GM19324 (cell line): ENCODE measurements around the gene AFTPH.

ENCODE experiments used
- ATAC-seq: cut with Tn5 transposase; IDR thresholded peaks from one replicate; pipeline ENCODE4 v1.9.1; 2021; ENCODE audit warnings: mild to moderate bottlenecking, moderate library complexity; ENCODE audit not compliant: unreplicated experiment, low FRiP score

AFTPH gene

DNA sequence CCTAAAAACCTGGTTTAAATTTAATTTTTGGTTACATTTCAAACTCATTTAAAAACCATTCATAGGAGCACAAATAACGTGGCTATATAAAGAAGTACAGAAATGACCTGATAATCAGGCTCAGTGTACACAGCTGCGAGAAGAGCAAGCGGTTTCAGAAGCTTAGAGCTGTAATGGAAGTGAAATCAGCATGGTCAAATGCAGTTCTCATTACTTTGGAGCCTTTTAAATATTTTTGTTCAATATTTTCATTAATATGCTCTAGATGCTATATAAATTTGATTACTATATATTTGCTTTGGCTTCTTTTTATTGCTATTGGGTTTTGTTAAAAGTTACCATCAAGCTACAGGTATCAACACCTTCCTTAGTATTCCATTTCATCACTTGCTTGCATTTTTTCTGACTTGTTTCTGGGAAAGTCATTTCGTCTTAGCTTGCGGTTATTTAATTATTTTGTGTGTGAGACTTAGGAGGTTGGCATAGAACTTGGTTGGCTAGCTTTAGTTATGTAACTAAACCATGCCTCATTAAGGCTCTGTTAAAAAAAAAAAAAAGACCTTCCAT is 58.7 kb downstream of the AFTPH start:
- peak; percentile 70 for ATAC-seq

DNA sequence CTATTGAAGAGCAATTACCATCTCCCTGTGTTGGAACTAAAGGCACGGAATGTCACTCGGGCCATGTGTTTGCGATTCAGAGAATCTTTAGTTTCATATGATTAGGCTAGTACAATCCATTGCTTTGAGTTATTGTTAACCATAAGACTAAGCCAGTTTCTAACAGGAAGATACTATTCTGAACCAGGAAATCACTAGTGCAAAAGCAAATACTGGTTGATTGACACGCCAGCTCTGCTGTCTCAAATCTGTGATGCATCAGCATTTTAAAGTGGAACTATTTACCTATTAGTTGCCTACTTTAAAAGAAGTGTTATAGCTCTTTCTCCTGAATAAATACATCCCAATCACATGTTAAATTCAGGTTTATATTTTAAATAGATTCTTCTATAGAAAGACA is 61.9 kb downstream of the AFTPH start:
- no peak for ATAC-seq

DNA sequence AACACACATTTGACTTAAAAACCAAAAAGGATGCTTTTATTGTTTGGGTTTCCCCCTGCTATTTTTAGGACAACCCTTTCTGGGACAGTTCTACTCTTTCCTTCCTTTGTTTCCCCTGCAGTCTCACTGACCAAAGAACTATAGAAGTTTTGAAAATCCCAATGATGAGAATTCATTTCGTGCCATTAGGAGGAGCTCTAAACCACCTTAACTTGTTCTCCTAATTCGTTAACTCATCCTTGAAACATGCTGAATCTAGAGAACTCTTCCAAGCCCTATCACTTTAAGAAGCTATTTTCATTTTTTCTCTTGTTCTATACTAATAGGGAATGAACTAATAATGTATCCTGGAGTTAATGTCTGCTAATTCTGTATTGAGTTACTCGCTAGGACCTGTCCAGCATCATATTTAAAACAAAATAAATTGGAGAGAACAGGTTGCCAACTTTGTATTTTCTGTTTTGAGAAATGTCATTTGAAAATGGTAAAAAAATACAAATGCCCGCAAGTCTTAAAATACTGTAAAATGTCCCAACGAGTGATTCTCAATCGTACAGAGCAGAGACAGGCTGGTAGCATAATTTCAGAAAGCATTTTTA is 62.9 kb downstream of the AFTPH start:
- ATAC-seq, result no peak

DNA sequence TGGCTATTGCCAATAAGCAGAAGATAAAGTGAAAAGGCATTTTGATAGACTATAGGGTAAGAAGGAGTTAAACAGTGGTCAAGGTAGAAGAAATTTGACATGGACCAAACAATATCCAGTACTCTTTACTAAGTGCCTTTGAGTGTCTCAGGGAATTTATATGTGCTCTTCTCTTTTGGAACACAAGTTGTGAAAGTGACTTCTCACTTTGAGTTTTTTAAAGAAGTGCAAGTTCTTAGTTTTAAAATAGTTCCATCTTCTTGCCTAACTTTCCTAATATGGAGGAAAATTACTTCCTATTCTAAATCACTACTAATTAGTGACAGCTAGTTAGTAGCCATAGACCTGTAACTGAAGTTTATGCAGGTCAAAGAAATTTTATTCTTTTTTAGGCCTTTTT is 63.4 kb downstream of the AFTPH start:
- no peak for ATAC-seq

DNA sequence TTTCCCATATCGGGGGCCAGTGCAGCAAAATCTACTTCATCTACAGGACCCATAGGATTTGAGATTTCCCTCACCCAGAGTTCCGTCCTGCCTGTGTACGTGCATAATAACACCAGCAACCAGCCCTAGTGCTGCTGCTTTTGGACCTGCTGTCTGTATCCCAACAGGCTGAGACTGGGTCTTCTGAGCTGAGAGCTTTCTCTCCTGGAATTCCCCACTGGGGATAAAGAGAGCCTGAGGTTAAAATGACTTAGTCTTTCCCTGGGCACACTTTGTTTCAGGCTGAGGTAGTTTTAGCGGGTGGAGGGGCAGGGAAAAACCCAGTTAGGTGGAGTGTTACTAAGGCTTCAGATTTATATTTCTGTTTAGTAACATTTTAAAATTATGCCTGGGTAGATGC is 67.1 kb downstream of the AFTPH start:
- no peak for ATAC-seq

DNA sequence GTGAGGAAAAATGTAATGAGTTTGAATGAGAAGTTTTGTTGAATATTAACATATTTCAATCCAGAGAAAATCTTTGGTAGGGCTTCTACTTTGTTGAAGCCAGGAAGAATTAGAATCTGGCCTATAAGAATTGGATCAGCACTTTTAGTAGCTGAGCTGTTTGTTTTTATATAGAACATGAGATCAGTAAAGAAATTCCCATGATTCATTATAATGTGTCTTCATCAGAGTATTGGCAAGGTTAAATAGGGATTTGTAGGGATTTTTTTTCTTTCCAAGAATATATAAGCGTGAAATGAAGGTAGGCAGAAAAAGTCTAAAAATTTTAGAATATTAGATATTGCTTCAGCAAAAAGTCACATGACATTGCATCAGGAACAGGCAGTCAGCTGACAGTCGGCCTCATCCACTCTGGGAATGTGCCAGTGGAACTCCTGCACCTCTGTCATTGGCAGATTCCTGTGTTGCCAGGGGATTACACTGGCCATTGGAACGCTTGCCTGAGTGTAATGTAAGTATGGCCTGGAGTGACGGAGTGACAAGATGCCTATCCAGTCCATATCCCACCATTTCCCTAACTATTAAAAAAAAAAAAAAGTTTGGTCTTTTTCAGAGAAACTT is 69.0 kb downstream of the AFTPH start:
- ATAC-seq, result no peak

DNA sequence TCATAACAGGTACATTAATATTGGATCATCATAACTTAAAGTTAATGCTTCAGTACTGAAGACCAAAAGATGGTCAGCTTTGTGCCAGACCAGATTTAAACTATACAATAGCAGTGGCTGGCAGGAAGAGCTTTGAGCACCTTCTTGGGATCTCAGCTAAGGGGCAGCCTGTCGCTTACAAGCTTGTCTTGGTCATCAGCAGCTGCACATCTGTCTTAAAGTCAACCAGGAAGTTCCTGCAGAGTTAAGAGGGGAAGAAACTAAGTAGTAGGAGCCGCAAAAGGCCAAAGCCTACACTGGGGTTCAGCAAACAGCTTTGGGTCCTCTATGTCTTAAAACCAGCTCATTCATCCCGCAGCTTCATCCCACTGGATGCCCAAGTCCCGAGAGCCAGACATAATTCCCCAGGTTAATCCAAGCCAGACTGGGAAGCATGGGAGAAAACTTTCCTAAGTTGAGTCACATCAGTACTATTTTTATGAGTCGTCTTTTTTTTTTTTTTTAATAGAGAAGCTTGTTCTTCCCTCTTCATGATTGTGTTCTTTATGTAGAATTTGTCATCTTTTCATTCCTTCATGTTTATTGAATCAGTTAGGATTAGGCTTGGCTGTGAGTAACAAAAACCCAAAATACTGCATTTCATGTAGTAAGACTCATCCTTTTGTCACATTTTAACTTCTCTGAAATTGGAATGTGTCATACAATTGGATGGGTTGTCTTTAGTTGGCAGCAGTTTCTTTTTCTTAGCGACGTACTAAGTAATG is 70.3 kb downstream of the AFTPH start:
- no peak for ATAC-seq

DNA sequence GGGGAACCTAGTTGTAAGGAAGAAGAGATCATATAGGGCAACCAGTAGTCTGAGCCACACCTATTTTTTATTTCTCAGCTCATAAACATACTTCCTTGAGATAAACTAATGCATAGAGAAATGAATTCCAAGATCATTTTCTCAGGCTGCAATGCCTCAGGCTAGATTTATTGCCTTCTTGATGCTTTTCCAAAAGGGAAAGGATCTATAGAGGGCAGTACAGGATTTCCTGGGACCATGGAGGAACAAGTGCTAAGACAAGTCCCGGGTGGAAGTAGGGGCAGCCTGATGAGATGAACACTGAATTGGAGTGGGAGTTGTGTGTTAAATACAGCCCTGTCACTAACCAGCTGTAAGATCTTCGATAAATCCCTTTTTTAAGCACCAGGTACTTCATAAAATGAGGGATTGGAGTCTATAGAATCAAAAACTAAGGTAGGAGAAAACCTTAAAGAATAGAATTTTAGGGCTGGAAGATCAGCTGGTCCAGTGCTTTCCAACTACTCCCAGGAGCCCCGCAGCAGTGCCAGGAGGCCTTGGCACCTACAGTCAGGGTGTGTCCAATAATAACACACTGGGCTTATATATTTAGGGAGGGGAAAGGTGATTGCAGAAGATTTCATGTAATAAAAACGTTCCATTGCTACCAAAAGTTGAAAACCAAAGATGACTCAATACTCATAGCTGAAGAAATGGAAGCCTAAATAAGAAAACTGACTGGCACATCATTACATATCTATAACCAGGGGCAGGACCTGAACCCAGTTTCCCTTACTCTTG is 71.5 kb downstream of the AFTPH start:
- no peak for ATAC-seq

DNA sequence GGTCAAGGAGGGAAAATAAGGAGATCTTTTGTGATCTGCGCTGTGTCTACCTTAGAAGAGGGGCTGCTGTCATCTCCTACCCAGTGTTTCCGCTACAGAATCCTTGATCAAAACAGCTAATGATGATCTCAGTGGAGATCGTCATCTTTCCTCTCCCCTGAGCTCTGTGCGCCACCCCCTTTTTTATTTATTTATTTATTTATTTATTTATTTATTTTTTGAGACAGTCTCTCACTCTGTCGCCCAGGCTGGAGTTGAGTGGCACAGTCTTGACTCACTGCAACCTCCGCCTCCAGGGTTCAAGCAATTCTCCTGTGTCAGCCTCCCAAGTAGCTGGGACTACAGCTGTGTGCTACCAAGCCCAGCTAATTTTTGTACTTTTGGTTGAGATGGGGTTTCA is 74.1 kb downstream of the AFTPH start:
- no peak for ATAC-seq

DNA sequence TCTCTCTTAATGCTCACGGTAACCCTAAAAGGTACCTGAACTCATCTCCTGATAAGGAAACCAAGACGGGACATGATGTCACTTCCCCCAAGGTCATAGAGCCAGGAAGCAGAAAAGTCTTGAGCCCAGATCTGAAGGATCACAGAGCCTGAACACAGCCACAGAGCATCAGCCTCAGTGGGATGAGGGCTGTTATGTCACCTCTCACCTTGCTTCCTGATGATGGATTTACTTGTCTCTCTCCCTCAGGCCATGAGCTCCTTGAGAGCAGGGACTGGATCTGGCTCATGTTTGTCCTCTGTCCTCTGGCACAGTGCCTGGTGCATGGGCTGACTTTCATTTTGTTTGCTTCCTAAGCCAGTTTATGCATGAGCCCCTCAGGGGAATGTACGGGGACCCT is 75.3 kb downstream of the AFTPH start:
- ATAC-seq, result no peak

DNA sequence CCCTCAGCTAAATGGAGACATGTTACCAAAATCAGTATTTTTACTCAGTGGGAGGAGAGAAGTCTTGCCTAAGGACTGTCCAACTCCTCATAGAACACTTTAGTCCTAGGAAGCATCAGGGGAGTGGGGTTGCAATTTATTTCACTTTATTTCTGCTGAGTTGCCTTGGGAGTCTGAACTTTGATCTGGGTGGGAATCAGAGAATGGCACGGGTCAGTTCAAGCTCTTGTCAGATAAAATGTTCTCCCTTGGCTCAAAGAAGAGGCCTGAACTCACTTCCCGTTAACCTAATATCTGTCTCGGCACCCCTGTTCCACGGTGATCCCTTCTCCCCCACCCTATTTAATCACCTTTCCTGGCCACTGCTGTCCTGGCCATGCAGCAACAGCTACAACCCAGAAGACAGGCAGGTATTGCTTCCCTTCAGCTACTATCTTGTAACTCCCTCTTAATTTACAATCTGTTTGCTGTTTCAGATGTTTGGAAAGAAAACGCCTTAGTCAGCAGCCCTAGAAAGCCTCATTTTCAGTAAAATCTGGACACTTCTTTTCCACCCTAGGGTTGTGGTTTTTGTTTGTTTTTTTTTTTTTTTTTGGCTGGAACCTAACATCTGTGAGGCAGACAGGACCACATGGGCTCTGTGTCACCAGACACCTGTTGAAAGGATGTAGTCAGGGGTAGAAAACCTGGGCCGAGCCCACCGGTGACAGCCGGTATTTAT is 77.1 kb downstream of the AFTPH start:
- ATAC-seq, result no peak

DNA sequence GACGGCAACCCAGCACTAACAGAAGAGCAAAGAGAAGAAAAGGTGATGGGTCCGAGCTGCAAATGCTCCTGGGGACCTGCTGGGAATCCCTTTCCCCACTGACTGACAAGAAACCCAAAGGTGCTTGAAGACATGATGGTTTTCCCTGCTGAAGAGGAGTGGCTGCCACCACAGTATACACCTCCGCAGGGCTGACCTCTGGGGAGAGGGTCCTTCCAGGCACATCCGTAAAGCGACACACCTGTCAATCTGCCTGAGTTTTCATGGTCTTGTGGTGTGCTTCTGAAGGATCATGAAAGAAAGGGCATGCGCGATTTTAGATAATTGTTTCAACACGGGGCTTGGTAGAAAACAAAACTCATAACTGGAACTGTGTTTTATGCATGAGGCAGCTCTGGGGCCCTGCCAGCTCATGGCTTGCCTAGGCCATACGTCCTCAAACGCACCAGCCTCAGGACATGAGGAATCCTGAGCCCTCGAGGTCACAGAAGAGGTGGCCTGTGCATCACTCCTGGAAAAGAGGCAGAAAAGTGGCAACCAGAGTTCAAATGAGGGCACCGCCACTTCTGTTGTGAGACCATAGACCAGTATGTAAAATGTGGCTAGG is 77.8 kb downstream of the AFTPH start:
- no peak for ATAC-seq

DNA sequence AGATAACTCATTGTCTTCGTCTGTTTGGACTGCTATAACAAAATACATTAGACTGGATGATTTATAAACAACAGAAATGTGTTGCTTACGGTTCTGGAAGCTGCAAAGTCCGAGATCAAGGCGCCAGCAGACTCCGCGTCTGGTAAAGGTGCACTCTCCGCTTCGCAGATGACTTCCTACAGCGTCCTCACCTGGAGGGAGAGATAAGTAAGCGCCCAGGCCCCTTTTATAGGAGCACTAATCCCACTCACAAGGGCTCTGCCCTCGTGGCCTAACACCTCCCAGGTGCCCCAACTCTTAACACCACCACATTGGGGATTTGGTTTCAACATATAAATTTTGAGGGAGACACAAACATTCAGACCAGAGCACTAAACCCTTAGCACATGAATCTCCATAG is 78.3 kb downstream of the AFTPH start:
- no peak for ATAC-seq

DNA sequence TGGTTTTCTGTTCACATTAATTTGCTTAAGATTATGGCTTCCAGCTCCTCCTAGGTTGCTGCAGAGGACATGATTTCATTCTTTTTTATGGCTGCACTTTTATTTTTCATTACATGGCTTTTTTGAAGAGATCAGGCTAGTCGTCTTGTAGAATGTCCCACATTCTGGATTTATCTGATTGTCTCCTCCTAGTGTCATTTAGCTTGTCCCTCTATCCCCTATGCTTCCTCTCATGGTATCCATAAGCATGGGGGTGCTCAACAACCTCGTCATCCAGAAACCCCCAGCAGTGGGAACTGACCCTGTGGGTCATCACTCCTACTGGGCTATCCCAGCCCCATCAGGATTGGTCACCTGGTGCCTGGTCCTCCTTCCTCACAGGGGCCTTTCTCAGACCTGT is 80.0 kb downstream of the AFTPH start:
- no peak for ATAC-seq

DNA sequence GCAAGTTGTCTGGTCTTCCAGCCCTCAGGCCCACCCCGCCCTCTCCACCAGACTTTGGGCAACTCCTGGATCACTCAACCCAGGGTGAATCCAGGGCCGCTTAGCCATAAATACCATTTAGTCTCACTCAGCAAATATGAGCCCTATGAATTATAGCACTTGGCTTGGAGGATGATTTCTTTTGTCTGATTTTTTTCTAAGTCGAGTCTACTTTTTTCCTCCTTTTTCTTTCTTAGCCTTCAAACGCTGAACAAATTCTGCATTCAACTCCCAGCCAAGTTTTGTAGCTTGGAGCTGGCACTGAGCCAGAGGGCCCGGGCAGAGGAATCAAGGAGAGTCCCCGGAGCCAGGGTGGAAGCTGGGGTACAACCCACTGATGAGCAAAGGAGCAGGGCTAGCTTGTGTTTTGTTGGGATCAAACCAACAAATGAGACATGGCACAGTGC is 80.9 kb downstream of the AFTPH start:
- ATAC-seq, result no peak

DNA sequence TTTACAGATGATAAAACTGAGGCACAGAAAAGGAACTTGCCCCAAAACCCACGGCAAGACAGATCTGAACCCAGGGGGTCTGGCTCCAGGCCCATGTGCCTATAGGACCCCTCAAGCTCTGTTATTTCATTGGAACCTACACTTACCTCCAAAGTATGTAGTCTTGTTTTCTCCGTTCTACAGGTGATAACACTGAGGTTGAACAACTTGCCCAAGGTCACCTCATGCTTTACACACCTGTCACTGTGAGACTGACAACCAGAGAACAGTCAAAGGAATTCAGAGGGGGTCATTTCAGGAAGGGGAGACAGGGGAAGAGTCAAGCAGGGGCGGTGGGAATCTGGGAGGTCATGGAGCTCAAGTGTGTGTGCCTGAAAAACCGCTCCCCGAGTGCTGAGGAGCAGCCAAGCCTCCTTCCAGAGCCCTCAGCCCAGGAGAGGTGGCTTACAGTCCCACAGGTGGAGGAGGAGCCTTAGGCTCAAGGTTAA is 81.9 kb downstream of the AFTPH start:
- ATAC-seq, result no peak

DNA sequence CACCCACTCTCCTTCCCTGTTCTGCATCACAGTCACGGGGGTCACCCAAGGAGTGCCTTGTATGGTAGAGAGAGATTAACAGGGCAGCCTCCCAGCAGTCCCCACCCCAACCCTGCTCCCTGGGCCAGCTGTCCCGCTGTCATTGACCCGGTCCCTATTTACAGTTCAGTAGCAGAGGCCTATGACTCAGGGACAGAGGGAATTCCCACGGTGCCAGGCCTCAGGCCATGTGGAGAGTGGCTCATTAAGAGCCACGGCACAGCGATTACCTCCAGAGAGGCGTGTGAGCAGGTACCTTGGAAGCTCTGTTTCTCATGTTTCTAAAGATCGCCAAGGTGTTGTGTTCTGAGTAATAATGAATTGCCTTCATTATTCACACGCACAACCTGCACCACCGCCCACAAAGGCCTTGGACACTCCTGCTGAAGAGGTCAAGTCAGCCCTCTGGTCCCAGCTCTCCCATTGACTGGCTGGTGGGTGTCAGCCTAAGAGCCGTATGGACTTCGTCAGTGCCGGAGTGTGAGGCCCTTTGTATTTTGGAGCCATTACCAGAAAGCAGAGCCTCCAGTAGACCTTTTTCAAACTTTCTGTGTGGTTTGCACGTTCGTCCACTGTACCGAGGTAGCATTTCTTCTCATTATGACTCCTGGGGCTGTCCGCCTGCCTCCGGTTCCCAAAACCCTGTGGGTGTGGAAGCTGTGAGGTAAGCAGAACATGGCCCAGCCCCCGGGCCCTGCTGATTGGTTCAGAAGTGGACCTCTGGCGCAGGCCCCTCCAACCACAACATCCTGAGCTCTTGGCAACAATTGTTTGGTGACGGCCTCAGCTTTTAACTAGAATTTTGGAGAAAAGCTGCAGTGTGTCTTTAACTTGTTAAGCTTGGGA is 82.6 kb downstream of the AFTPH start:
- peak; percentile 87 for ATAC-seq

DNA sequence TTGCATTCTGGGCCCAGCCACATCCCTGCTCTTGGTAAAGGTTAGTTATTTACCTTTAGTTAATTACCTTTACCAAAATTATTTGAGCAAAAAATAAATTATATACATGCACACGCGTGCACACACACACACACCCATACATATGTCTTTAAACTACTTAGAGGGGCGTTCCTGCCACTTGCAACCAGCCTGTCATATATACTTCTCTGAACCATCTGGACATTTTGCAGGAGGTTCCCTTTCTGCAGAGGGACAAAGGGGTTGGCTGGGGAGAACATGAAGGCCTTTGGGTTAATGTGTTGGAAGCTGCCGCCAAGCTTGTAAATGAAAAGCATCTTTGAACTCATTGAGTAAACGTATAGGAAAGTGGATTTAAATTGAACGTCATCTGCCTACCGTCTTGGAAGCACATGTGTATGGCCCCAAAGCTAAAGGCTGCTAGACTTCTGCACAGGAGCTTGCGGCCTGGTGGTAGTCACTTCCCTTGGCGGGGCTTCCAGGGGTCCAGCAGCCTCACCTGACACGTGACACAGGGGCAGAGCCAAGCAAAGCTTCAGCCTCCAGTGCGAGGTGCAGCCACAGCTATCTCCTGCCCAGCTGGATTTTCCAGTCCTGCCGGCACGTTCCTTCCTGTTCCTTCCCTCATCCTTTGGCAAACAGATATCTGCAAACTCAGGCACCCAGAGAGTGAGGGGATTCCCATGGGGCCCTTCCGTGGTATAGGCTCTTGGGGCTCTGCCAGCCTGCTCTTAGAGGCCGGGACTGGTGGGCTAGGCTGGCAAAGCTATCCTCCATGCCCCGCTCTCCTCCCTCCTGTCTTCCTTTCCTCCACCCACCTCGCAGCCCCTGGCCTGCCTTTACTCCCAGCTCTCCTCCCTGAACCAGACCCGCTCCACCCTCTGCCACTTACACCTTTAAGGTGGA is 83.5 kb downstream of the AFTPH start:
- no peak for ATAC-seq
